Kidney epithelial cell (primary cell): ENCODE results near the gene CCDC88B. TPM values are rescaled to one million over a fixed set of nuclear protein-coding genes. Genes with fewer than 3 reads are reported as not detected.
"Not testable (repeated sequence)": the region's sequence is repeated elsewhere in the genome, so short reads cannot be mapped to it uniquely, and the experiment has no call there.

Experiments
- DNase-seq: peaks from one replicate; pipeline ENCODE4 v3.0.0-alpha.2; 2010; ENCODE audit warnings: low read depth
- H3K27me3 ChIP-seq: 2 replicates; pipeline ENCODE4 v1.6.0; 2011; ENCODE audit warnings: low read length; ENCODE audit not compliant: control insufficient read depth, insufficient read depth
- H3K36me3 ChIP-seq: 2 replicates; pipeline ENCODE4 v1.5.1; 2011; ENCODE audit warnings: low read length; ENCODE audit not compliant: control insufficient read depth, insufficient read depth
- H3K4me3 ChIP-seq: 2 replicates; pipeline ENCODE4 v1.5.1; 2011; ENCODE audit warnings: low read depth, mild to moderate bottlenecking, control low read depth, low read length
- CTCF ChIP-seq: IDR thresholded peaks from 2 replicates; pipeline ENCODE4 v1.5.1; 2011; ENCODE audit warnings: mild to moderate bottlenecking, moderate library complexity, low read length, control low read depth, inconsistent platforms; ENCODE audit not compliant: insufficient read depth, poor library complexity, severe bottlenecking
- total RNA-seq: library from RNA; depleted of rRNA; stranded (reverse); fragments of >200 nt; gene quantifications from 2 replicates; pipeline ENCODE4 v1.2.3, GENCODE V29; 2015

CCDC88B gene
- total RNA-seq, 1 donor from 2014 or later = 1.3 TPM

- peaks cover 1% of the 10 kb centered on the region for H3K36me3 ChIP-seq
- TF ChIP-seq CTCF = peak; percentile 87
- peaks cover 15% of the 10 kb centered on the region for H3K27me3 ChIP-seq
- peak; percentile 63 for DNase-seq
- peak overlapping the region; percentile 56 for H3K4me3 ChIP-seq
These were observed 35.5 kb upstream of the CCDC88B start for GRCh38 chr11:64304316-64305072.

- peaks cover 1% of the 10 kb centered on the region for H3K36me3 ChIP-seq
- TF ChIP-seq CTCF = no peak
- H3K27me3 ChIP-seq = peaks cover 8% of the 10 kb centered on the region
- H3K4me3 ChIP-seq = peak within 1 kb of the TSS; percentile 56
- DNase-seq = peak; percentile 89
These were observed 34.8 kb upstream of the CCDC88B start, which contains the start of gene ESRRA for GRCh38 chr11:64305075-64305690. ESRRA (plus strand) TSS chr11:64305524; CDS start chr11:64307180, 1,656 bp downstream.

- Histone ChIP-seq H3K36me3 (peaks cover 1% of the 10 kb centered on the region), H3K4me3 (peak overlapping the region; percentile 51), H3K27me3 (peaks cover under 1% of the 10 kb centered on the region)
- no peak for DNase-seq
- TF ChIP-seq CTCF = peak; percentile 45
These were observed 34.1 kb upstream of the CCDC88B start for GRCh38 chr11:64305691-64306562.

GRCh38 chr11:64306563-64306875 lies 33.5 kb upstream of the CCDC88B start:
- Histone ChIP-seq H3K4me3 (peak overlapping the region; percentile 51), H3K36me3 (peaks cover 1% of the 10 kb centered on the region), H3K27me3 (no peaks in the 10 kb centered on the region)
- no peak for DNase-seq
- TF ChIP-seq CTCF = no peak

- Histone ChIP-seq H3K27me3 (no peaks in the 10 kb centered on the region), H3K4me3 (peak overlapping the region; percentile 51), H3K36me3 (peaks cover 1% of the 10 kb centered on the region)
- TF ChIP-seq CTCF = no peak
- DNase-seq = no peak
These were observed 33.0 kb upstream of the CCDC88B start for GRCh38 chr11:64306876-64307622.

- not testable (repeated sequence) for DNase-seq, H3K27me3 ChIP-seq, H3K4me3 ChIP-seq, H3K36me3 ChIP-seq
These were observed 32.2 kb upstream of the CCDC88B start for GRCh38 chr11:64307795-64308194.
